ENCODE data around the gene UBB. TPM values are rescaled to one million over a fixed set of nuclear protein-coding genes. Genes with fewer than 3 reads are reported as not detected.

UBB gene
- polyA plus RNA-seq, 3 donors, result 1,176 to 1,365 (median 1,282) TPM

- Histone ChIP-seq H3K4me1 (ENCODE audit: control insufficient read depth in 1 of 2, insufficient read depth in 2 of 2, low read length in 2 of 2) (peaks cover 18 to 19% of the 10 kb centered on the region in 2 donors), H3K27me3 (ENCODE audit: control insufficient read depth in 2 of 2, insufficient read depth in 2 of 2, low read length in 2 of 2) (peaks cover 0 to 13% of the 10 kb centered on the region in 2 donors), H3K4me3 (replicated peaks in 1 of 3; ENCODE audit: low read depth in 2 of 3, low read length in 3 of 3) (peak overlapping the region in 2 of 3 experiments; percentile 37 to 68), H4K20me1 (ENCODE audit: insufficient read depth, low read length) (no peaks in the 10 kb centered on the region), H3K36me3 (replicated peaks in 1 of 2; ENCODE audit: control insufficient read depth in 1 of 2, insufficient read depth in 2 of 2, low read length in 2 of 2) (no peaks in the 10 kb centered on the region), H3K9ac (ENCODE audit: insufficient read depth, low read length, poor library complexity, severe bottlenecking) (peak overlapping the region; percentile 24), H3K4me2 (replicated peaks; ENCODE audit: extremely low read depth, low read length, poor library complexity, severe bottlenecking) (peak overlapping the region; percentile 77), H3K9me3 (replicated peaks in 1 of 2; ENCODE audit: control insufficient read depth in 1 of 2, insufficient read depth in 1 of 2, low read length in 2 of 2) (no peaks in the 10 kb centered on the region), H3K79me2 (ENCODE audit: insufficient read depth, low read length) (no peaks in the 10 kb centered on the region), H3K27ac (ENCODE audit: low read depth in 1 of 2, low read length in 2 of 2) (no peak overlapping the region), H2AFZ (ENCODE audit: insufficient read depth, low read depth, low read length, poor library complexity, severe bottlenecking) (peak overlapping the region; percentile 85)
- Mint-ChIP-seq H3K27ac (no peak overlapping the region), H3K4me1 (peaks cover 23% of the 10 kb centered on the region), H3K4me3 (peak overlapping the region; percentile 63 to 83), H3K9me3 (peaks cover 0 to 5% (median 2%) of the 10 kb centered on the region in 7 donors), H3K36me3 (no peaks in the 10 kb centered on the region), H3K27me3 (ENCODE audit: low read depth in 3 of 3) (peaks cover 11 to 31% (median 18%) of the 10 kb centered on the region in 3 donors)
- WGBS (ENCODE audit: insufficient coverage), result 4% methylated on average over 53 of the region's 67 CpGs
- intact Hi-C loops (cut with micrococcal nuclease), result no loop called here
- TF ChIP-seq CTCF (IDR thresholded peaks at IDR 0.05), result no peak
- no peak for DNase-seq
These were observed 26.1 kb downstream of the UBB start for GRCh38 chr17:16406742-16407674.

GRCh38 chr17:16407911-16408588, 27.2 kb downstream of the UBB start:
- no peak overlapping the region for H3K4me3 ChIP-seq (replicated peaks in 1 of 3; ENCODE audit: low read depth in 2 of 3, low read length in 3 of 3)
- no peak overlapping the region for H3K27ac ChIP-seq (ENCODE audit: low read depth in 1 of 2, low read length in 2 of 2)
- H3K9ac ChIP-seq (ENCODE audit: insufficient read depth, low read length, poor library complexity, severe bottlenecking), result no peak overlapping the region
- peak overlapping the region; percentile 26 for H3K4me2 ChIP-seq (replicated peaks; ENCODE audit: extremely low read depth, low read length, poor library complexity, severe bottlenecking)
- peaks cover 0 to 13% of the 10 kb centered on the region in 2 donors for H3K27me3 ChIP-seq (ENCODE audit: control insufficient read depth in 2 of 2, insufficient read depth in 2 of 2, low read length in 2 of 2)
- DNase-seq, result peak in 2 of 3 donors; percentile 49 to 51
- WGBS (ENCODE audit: insufficient coverage), result 21% methylated on average over 12 of the region's 14 CpGs
- peaks cover 18 to 19% of the 10 kb centered on the region in 2 donors for H3K4me1 ChIP-seq (ENCODE audit: control insufficient read depth in 1 of 2, insufficient read depth in 2 of 2, low read length in 2 of 2)
- H3K4me1 Mint-ChIP-seq, result peaks cover 23% of the 10 kb centered on the region
- no peaks in the 10 kb centered on the region for H4K20me1 ChIP-seq (ENCODE audit: insufficient read depth, low read length)
- H3K27ac Mint-ChIP-seq, result peak overlapping the region in 4 of 7 donors; percentile 26 to 66 (median 44)
- H3K27me3 Mint-ChIP-seq (ENCODE audit: low read depth in 3 of 3), result peaks cover 11 to 31% (median 18%) of the 10 kb centered on the region in 3 donors
- intact Hi-C loops (cut with micrococcal nuclease), result no loop called here
- H3K36me3 Mint-ChIP-seq, result no peaks in the 10 kb centered on the region
- no peak overlapping the region for H2AFZ ChIP-seq (ENCODE audit: insufficient read depth, low read depth, low read length, poor library complexity, severe bottlenecking)
- no peaks in the 10 kb centered on the region for H3K9me3 ChIP-seq (replicated peaks in 1 of 2; ENCODE audit: control insufficient read depth in 1 of 2, insufficient read depth in 1 of 2, low read length in 2 of 2)
- no peaks in the 10 kb centered on the region for H3K79me2 ChIP-seq (ENCODE audit: insufficient read depth, low read length)
- no peak for TF ChIP-seq CTCF (IDR thresholded peaks at IDR 0.05)
- H3K36me3 ChIP-seq (replicated peaks in 1 of 2; ENCODE audit: control insufficient read depth in 1 of 2, insufficient read depth in 2 of 2, low read length in 2 of 2), result no peaks in the 10 kb centered on the region
- peaks cover 0 to 5% (median 2%) of the 10 kb centered on the region in 7 donors for H3K9me3 Mint-ChIP-seq
- peak overlapping the region in 1 of 2 donors; percentile 13 for H3K4me3 Mint-ChIP-seq
